ENCODE data around the gene COPS3.

The COPS3 gene

DNA sequence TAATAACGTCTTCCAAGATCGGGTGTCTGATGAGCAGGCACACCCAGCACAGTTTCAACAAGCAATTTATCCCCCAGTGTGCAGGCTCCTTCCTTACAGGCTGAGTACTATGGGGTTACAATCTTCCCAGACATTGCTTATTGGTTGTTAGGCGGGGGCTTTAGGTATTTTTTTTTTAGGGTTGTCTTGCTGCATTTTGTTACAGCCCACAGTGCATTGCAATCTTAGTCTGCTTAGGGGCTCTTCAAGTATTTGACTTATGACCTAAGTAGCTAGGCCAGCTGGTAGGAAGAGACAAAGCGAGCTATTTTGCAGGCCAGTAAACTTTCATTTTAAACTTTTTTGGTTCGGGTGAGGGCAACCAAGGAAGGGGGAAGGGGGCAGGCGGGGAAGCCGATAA lies 80.7 kb downstream of the COPS3 start:
- in situ Hi-C loops (cut with HindIII; ENCODE audit: low sequenced_read_pairs), result no loop called here

DNA sequence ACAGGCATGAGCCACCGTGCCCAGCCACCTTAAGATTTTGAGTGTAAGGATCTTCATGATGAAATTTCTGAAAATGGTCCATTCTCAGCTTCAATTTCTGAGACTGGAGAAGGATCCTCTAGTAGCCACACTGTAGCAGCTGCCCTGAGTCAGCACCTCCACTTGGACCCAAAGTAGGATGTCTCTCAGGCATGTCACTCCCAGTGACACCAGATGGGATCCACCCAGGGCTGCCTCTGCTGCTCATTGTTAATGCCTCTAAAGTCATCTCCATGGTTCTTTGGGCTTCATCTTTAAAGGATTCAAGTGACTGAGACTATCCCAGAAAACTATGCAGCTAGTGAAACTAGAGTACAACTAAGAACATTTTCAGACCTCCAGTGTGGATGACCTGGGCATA lies 82.8 kb downstream of the COPS3 start:
- in situ Hi-C loops (cut with HindIII; ENCODE audit: low sequenced_read_pairs), result no loop called here

GRCh38 chr17:17196776-17197175 lies 84.3 kb downstream of the COPS3 start:
- in situ Hi-C loops (cut with HindIII; ENCODE audit: low sequenced_read_pairs), result no loop called here
